Progenitor cell of endocrine pancreas (in vitro differentiated cells): Measurements from ENCODE around the gene AMFR. TPM values are rescaled to one million over a fixed set of nuclear protein-coding genes. Genes with fewer than 3 reads are reported as not detected.
A peak's percentile ranks its signal among the peaks of the same experiment; 100 is the strongest.

Source experiments
- DNase-seq: peaks from one replicate; pipeline ENCODE4 v3.0.0; 2021; ENCODE audit warnings: low spot score; ENCODE audit not compliant: unreplicated experiment
- H3K27ac Mint-ChIP-seq: 2 replicates; pipeline ENCODE4 v1.8.0; 2021; ENCODE audit warnings: mild to moderate bottlenecking, moderate library complexity, mixed read lengths
- H3K27me3 Mint-ChIP-seq: 2 replicates; pipeline ENCODE4 v1.8.0; 2021; ENCODE audit warnings: mixed read lengths
- H3K36me3 Mint-ChIP-seq: 2 replicates; pipeline ENCODE4 v1.8.0; 2022; ENCODE audit warnings: mixed read lengths; ENCODE audit not compliant: insufficient read depth
- H3K4me1 Mint-ChIP-seq: 2 replicates; pipeline ENCODE4 v1.8.0; 2021; ENCODE audit warnings: low read depth, mixed read lengths
- H3K4me3 Mint-ChIP-seq: 2 replicates; pipeline ENCODE4 v1.8.0; 2021; ENCODE audit warnings: low read depth, mild to moderate bottlenecking, moderate library complexity, mixed read lengths
- H3K9me3 Mint-ChIP-seq: 2 replicates; pipeline ENCODE4 v1.8.0; 2021; ENCODE audit warnings: low read depth, mixed read lengths
- CTCF ChIP-seq: fragments of 200-600 bp; sonication (generic); IDR thresholded peaks from one replicate; pipeline ENCODE4 v1.5.0; 2021; ENCODE audit warnings: antibody characterized with exemption, mild to moderate bottlenecking; ENCODE audit not compliant: unreplicated experiment
- total RNA-seq: library from RNA; stranded (reverse); gene quantifications from 2 replicates; pipeline ENCODE4 v1.2.1, GENCODE V29; 2021

The AMFR gene
- total RNA-seq, 1 donor from 2014 or later, result 55.8 TPM

- Mint-ChIP-seq H3K4me1 (no peaks in the 10 kb centered on the region), H3K27ac (no peak overlapping the region), H3K9me3 (no peaks in the 10 kb centered on the region), H3K36me3 (peaks cover 20% of the 10 kb centered on the region), H3K4me3 (no peak overlapping the region), H3K27me3 (no peaks in the 10 kb centered on the region)
- no peak for TF ChIP-seq CTCF
- DNase-seq, result no peak
Observed at GRCh38 chr16:56408379-56409098, 16.8 kb downstream of the AMFR start.

GRCh38 chr16:56405977-56406672 lies 19.2 kb downstream of the AMFR start:
- no peak overlapping the region for H3K27ac Mint-ChIP-seq
- H3K4me3 Mint-ChIP-seq, result no peak overlapping the region
- no peak for DNase-seq
- no peaks in the 10 kb centered on the region for H3K27me3 Mint-ChIP-seq
- TF ChIP-seq CTCF, result no peak
- no peaks in the 10 kb centered on the region for H3K9me3 Mint-ChIP-seq
- H3K4me1 Mint-ChIP-seq, result no peaks in the 10 kb centered on the region
- peaks cover 20% of the 10 kb centered on the region for H3K36me3 Mint-ChIP-seq

GRCh38 chr16:56401482-56401881 lies 23.9 kb downstream of the AMFR start:
- peaks cover 31% of the 10 kb centered on the region for H3K36me3 Mint-ChIP-seq
- TF ChIP-seq CTCF, result peak; percentile 39
- no peak overlapping the region for H3K27ac Mint-ChIP-seq
- H3K4me3 Mint-ChIP-seq, result no peak overlapping the region
- H3K27me3 Mint-ChIP-seq, result no peaks in the 10 kb centered on the region
- H3K4me1 Mint-ChIP-seq, result no peaks in the 10 kb centered on the region
- H3K9me3 Mint-ChIP-seq, result peaks cover 2% of the 10 kb centered on the region
- DNase-seq, result no peak

GRCh38 chr16:56400458-56400857 lies 24.9 kb downstream of the AMFR start:
- H3K9me3 Mint-ChIP-seq, result peaks cover 5% of the 10 kb centered on the region
- peaks cover 33% of the 10 kb centered on the region for H3K36me3 Mint-ChIP-seq
- no peaks in the 10 kb centered on the region for H3K4me1 Mint-ChIP-seq
- no peak for TF ChIP-seq CTCF
- no peaks in the 10 kb centered on the region for H3K27me3 Mint-ChIP-seq
- H3K27ac Mint-ChIP-seq, result no peak overlapping the region
- DNase-seq, result no peak
- no peak overlapping the region for H3K4me3 Mint-ChIP-seq

- Mint-ChIP-seq H3K27me3 (no peaks in the 10 kb centered on the region), H3K27ac (no peak overlapping the region)
Observed at GRCh38 chr16:56399486-56399885, 25.9 kb downstream of the AMFR start.

More at GRCh38 chr16:56399486-56399885, 25.9 kb downstream of the AMFR start:
- H3K9me3 Mint-ChIP-seq, result peaks cover 5% of the 10 kb centered on the region
- H3K4me1 Mint-ChIP-seq, result no peaks in the 10 kb centered on the region
- DNase-seq, result no peak
- TF ChIP-seq CTCF, result no peak
- H3K36me3 Mint-ChIP-seq, result peaks cover 39% of the 10 kb centered on the region
- no peak overlapping the region for H3K4me3 Mint-ChIP-seq
